Osteocyte (in vitro differentiated cells): Measurements from ENCODE around the gene PLEKHA6. TPM values are rescaled to one million over a fixed set of nuclear protein-coding genes. Genes with fewer than 3 reads are reported as not detected.

ENCODE experiments used
- DNase-seq: peaks from one replicate; pipeline ENCODE4 v3.0.0; 2021; ENCODE audit warnings: mixed read lengths; ENCODE audit not compliant: unreplicated experiment; ENCODE audit errors: extremely low spot score
- H3K27ac Mint-ChIP-seq: one replicate; pipeline ENCODE4 v1.8.0; 2021; ENCODE audit warnings: mild to moderate bottlenecking, mixed read lengths; ENCODE audit not compliant: unreplicated experiment
- H3K27me3 Mint-ChIP-seq: one replicate; pipeline ENCODE4 v1.8.0; 2021; ENCODE audit warnings: mixed read lengths; ENCODE audit not compliant: unreplicated experiment
- H3K36me3 Mint-ChIP-seq: one replicate; pipeline ENCODE4 v1.8.0; 2021; ENCODE audit warnings: mixed read lengths; ENCODE audit not compliant: unreplicated experiment
- H3K4me1 Mint-ChIP-seq: one replicate; pipeline ENCODE4 v1.8.0; 2021; ENCODE audit warnings: mixed read lengths; ENCODE audit not compliant: unreplicated experiment
- H3K4me3 Mint-ChIP-seq: one replicate; pipeline ENCODE4 v1.8.0; 2021; ENCODE audit warnings: mild to moderate bottlenecking, moderate library complexity, mixed read lengths; ENCODE audit not compliant: unreplicated experiment
- H3K9me3 Mint-ChIP-seq: one replicate; pipeline ENCODE4 v1.8.0; 2021; ENCODE audit warnings: mixed read lengths; ENCODE audit not compliant: unreplicated experiment
- total RNA-seq: library from RNA; stranded (reverse); gene quantifications from 2 replicates; pipeline ENCODE4 v1.2.1, GENCODE V29; 2021
- TF ChIP-seq, protein P1 (sequence below): fragments of 200-600 bp; sonication (generic); IDR thresholded peaks from 2 replicates; pipeline ENCODE4 v1.5.0; 2021; ENCODE audit warnings: antibody characterized with exemption, mild to moderate bottlenecking, moderate library complexity

The PLEKHA6 gene
- total RNA-seq, 1 donor from 2014 or later = 0.24 TPM

DNA sequence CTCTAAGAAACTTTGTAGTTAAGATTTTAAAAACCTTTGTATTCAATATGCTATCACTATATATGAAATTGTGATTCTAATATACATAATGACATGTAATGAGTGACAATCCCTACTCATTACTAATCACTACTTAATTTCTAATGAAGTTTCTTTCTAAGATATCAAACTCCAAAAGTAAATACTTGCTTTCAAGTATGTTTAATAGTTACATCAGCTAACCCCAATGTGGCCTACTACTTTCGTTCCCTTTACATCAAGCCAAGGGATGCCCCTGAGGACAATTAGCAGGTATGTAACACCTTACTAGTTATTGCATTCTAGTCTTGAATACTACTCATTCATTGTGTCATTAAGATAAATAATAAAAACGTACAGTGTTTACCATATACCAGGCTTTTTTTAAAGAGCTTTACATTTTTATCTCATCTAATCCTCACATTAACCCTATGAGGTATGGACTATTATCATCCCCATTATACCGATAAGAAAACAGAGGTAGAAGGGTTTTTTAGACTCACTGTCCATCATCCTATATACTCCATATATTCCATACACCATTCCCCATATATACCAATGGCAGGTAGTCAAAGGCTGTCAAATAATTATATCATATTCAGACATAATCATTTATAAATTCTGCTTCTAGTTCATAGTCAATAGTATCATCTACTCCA lies 47.7 kb upstream of the PLEKHA6 start:
- no peak for DNase-seq
- H3K4me1 Mint-ChIP-seq = peaks cover 20% of the 10 kb centered on the region
- no peaks in the 10 kb centered on the region for H3K9me3 Mint-ChIP-seq
- peak overlapping the region; percentile 98 for H3K4me3 Mint-ChIP-seq
- TF ChIP-seq, protein P1, sequence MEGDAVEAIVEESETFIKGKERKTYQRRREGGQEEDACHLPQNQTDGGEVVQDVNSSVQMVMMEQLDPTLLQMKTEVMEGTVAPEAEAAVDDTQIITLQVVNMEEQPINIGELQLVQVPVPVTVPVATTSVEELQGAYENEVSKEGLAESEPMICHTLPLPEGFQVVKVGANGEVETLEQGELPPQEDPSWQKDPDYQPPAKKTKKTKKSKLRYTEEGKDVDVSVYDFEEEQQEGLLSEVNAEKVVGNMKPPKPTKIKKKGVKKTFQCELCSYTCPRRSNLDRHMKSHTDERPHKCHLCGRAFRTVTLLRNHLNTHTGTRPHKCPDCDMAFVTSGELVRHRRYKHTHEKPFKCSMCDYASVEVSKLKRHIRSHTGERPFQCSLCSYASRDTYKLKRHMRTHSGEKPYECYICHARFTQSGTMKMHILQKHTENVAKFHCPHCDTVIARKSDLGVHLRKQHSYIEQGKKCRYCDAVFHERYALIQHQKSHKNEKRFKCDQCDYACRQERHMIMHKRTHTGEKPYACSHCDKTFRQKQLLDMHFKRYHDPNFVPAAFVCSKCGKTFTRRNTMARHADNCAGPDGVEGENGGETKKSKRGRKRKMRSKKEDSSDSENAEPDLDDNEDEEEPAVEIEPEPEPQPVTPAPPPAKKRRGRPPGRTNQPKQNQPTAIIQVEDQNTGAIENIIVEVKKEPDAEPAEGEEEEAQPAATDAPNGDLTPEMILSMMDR = no peak
- peak overlapping the region; percentile 100 for H3K27ac Mint-ChIP-seq
- peaks cover 31% of the 10 kb centered on the region for H3K36me3 Mint-ChIP-seq
- H3K27me3 Mint-ChIP-seq = no peaks in the 10 kb centered on the region

DNA sequence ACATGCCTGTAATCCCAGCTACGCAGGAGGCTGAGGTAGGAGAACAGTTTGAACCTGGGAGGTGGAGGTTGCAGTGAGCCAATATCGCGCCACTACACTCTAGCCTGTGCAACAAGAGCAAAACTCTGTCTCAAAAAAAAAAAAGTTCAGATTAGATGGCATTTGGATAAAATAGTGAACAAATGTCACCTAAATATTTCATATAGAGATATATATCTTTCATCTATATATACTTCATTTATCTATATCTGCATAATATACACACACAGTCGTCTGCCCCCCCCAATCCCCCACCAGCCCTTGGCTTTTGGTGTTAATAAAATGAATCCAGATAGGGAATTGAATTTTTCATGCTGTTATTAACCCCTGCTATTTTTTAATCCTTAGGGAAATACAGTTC lies 46.9 kb upstream of the PLEKHA6 start:
- Mint-ChIP-seq H3K27me3 (no peaks in the 10 kb centered on the region), H3K27ac (no peak overlapping the region), H3K4me3 (peak overlapping the region; percentile 98), H3K4me1 (peaks cover 17% of the 10 kb centered on the region), H3K36me3 (peaks cover 35% of the 10 kb centered on the region), H3K9me3 (no peaks in the 10 kb centered on the region)
- TF ChIP-seq, protein P1 = no peak
- DNase-seq = peak; percentile 10

GRCh38 chr1:204405988-204406387 lies 46.3 kb upstream of the PLEKHA6 start:
- TF ChIP-seq, protein P1 = no peak
- Mint-ChIP-seq H3K4me3 (peak overlapping the region; percentile 98), H3K4me1 (peaks cover 17% of the 10 kb centered on the region), H3K27ac (no peak overlapping the region), H3K36me3 (peaks cover 35% of the 10 kb centered on the region), H3K27me3 (no peaks in the 10 kb centered on the region), H3K9me3 (no peaks in the 10 kb centered on the region)
- no peak for DNase-seq

DNA sequence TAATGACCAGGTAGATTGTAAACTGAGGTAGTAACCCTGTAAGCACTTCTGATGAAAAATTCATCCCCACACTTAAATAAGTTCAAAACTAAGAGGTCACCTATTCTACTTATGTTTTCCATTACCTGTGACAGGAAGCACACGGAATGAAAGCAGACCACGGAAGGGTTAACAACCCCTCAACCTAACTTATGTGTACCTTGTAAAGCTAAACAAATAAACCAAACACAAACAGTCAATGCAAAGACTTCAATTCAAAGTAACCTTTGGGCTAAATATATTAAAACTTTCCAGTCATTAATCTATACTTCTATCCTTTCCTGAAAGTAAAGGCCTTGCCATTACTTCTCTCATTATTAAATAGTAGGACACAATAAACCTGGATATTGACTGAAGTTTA lies 44.9 kb upstream of the PLEKHA6 start:
- Mint-ChIP-seq H3K9me3 (no peaks in the 10 kb centered on the region), H3K27me3 (no peaks in the 10 kb centered on the region), H3K4me1 (peaks cover 17% of the 10 kb centered on the region), H3K4me3 (no peak overlapping the region), H3K36me3 (peaks cover 40% of the 10 kb centered on the region), H3K27ac (no peak overlapping the region)
- DNase-seq = no peak
- TF ChIP-seq, protein P1 = no peak

DNA sequence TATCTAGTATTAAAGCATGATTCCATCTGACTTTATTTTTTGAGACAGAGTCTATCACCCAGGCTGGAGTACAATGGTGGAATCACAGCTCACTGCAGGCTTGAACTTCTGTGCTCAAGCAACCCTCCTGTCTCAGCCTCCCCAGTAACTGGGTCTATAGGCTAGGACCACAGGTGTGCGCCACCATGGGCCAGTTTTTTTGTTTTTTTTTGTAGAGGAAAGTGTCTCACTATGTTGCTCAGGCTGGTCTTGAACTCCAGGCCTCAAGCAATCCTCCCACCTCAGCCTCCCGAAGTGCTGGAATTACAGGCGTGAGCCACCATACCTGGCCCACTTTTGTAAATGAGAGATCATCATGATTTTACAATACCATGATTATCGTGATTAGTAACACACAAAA lies 42.7 kb upstream of the PLEKHA6 start:
- H3K27ac Mint-ChIP-seq = no peak overlapping the region
- H3K4me1 Mint-ChIP-seq = peaks cover 17% of the 10 kb centered on the region
- no peaks in the 10 kb centered on the region for H3K27me3 Mint-ChIP-seq
- no peak overlapping the region for H3K4me3 Mint-ChIP-seq
- TF ChIP-seq, protein P1 = no peak
- H3K9me3 Mint-ChIP-seq = no peaks in the 10 kb centered on the region
- peaks cover 38% of the 10 kb centered on the region for H3K36me3 Mint-ChIP-seq
- peak; percentile 53 for DNase-seq
